Cardiac fibroblast (primary cell): Measurements from ENCODE around the gene C1QTNF8.

Experiments used
- DNase-seq, 2 donors: peaks; one replicate each; pipeline versions ENCODE4 v3.0.0 to v3.0.0-alpha.2; 2010; ENCODE audit warnings: low read depth in 2 of 2
- H3K4me3 ChIP-seq, 2 donors: replicated peaks in 1 of 2; 1 replicate in 1 of 2; 2 replicates in 1 of 2; pipeline ENCODE4 v1.5.1; 2011; ENCODE audit warnings: low read depth in 2 of 2, low read length in 2 of 2, mild to moderate bottlenecking in 2 of 2, moderate library complexity in 1 of 2
- TF ChIP-seq, protein P1 (sequence below): IDR thresholded peaks from one replicate; pipeline ENCODE4 v1.5.1; 2011; ENCODE audit warnings: low read depth, mild to moderate bottlenecking, low read length, inconsistent platforms

Gene C1QTNF8

DNA sequence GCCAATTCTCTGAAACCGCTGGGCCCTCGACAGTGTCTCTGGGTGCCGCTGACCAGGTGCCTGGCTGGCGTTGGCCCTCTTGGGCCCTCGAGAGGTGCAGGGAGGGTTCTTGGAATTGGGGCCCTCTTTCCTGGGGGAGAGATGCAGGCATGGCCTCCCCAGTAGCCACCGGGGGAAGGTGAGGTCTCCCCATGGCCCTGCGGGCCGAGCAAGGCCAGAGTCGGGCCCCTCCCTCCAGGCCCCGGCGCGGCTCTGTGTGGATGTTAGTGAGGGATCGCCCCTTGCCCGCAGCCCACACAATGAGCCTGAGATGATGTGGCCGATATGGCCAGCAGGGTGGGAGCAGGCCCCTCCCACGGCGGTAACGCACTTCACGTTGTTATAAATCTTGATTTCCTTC lies 23.1 kb upstream of the C1QTNF8 start:
- DNase-seq: no peak
- H3K4me3 ChIP-seq: no peak overlapping the region
- TF ChIP-seq, protein P1, sequence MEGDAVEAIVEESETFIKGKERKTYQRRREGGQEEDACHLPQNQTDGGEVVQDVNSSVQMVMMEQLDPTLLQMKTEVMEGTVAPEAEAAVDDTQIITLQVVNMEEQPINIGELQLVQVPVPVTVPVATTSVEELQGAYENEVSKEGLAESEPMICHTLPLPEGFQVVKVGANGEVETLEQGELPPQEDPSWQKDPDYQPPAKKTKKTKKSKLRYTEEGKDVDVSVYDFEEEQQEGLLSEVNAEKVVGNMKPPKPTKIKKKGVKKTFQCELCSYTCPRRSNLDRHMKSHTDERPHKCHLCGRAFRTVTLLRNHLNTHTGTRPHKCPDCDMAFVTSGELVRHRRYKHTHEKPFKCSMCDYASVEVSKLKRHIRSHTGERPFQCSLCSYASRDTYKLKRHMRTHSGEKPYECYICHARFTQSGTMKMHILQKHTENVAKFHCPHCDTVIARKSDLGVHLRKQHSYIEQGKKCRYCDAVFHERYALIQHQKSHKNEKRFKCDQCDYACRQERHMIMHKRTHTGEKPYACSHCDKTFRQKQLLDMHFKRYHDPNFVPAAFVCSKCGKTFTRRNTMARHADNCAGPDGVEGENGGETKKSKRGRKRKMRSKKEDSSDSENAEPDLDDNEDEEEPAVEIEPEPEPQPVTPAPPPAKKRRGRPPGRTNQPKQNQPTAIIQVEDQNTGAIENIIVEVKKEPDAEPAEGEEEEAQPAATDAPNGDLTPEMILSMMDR: no peak

DNA sequence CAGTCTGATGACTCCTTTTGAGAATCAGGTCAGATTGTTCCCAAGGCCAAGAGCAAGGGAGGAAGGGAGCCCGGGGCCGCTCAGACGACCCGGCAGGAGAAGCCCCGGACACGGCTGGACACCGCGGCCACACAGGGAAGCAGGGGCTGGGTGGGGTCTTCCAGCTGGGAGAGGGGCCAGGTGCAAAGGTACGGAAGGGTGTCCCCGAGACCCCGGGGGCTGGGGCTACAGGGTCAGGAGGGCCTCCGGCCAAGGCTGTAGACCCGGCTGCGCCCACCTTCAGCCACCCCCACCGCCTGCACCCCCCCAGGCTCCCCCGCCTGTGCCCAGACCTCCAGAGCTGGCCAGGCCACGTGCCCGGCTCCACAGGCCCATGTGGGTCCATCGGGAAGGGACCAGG lies 21.9 kb upstream of the C1QTNF8 start:
- DNase-seq: no peak
- H3K4me3 ChIP-seq: no peak overlapping the region
- TF ChIP-seq, protein P1: no peak

DNA sequence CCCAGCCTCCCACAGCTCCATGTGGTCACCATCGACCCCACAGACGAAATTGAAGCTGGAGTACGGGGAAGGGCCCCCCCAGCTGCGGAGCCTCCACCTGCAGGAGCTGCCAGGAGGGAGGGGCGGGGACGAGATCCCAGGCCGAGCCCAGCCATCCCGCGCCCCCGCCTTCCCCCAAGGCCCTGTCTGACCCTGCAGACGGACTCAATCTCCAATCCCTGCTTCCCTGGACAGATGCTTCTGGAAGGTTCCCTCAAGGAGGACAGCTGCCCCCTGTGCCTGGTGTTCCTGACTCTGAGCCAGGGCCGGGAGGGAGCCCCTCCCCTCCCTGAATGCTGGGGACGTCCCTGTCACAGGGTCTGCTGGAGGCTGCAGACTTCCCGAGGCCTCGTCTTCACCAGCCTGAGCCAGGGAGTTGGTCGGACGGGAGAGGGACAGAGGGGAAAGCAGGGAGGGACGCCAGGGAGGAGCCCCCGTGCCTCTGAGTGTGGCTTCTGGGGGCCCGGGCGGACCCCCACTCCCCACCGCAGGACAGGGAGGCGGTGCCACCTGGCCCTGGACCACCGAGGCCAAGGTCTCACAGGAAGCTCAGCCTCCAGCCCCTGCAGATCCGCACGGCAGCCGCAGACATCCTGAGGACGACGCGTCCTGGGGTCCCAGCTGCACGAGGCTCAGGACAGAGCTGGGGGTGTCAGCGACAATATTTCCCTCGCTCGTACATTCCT lies 21.3 kb upstream of the C1QTNF8 start:
- DNase-seq: no peak
- H3K4me3 ChIP-seq: no peak overlapping the region
- TF ChIP-seq, protein P1: no peak

DNA sequence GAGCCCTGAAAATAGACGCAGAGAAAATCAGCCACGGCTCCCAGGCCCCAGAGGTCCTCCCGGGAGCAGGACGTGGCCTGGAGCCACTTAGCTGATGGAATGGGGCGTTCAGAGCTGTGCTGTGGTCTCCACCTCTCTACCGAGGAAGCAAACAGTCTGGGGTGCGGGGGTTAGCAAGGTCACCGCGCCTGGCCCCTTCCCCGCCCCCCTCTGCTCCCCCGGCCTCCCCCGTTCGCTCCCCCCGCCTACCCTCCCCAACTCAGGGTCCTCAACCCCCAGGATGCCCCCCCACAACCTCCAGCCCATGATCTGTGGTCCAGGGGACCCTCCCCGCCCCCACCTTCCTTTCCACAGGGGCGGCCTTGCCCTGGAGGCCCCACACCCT lies 20.6 kb upstream of the C1QTNF8 start:
- DNase-seq: no peak
- no peak overlapping the region for H3K4me3 ChIP-seq
- TF ChIP-seq, protein P1: no peak

DNA sequence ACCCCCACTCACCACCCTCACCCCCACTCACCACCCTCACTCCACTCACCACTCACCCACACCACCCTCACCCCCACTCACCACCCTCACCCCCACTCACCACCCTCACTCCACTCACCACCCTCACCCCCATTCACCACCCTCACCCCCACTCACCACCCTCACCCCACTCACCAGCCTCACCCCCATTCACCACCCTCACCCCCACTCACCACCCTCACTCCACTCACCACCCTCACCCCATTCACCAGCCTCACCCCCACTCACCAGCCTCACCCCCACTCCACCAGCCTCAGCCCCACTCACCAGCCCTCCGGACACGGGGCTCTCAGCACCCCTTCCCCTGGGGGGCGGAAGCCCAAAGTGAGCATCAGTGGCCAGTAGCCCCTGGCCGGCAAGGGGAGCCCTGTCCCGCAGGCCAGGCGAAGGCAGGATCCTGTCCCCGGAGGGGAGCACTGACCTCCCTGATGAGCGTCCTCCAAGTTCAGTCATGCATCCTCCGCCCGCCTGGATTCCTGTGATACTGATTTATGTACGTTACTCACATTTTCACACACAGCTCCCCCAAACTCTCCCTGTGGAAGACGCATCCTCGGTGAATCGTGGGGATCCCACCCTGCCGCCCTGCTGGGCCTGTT lies 18.0 kb upstream of the C1QTNF8 start:
- TF ChIP-seq, protein P1: no peak
- H3K4me3 ChIP-seq: no peak overlapping the region
- DNase-seq: no peak

DNA sequence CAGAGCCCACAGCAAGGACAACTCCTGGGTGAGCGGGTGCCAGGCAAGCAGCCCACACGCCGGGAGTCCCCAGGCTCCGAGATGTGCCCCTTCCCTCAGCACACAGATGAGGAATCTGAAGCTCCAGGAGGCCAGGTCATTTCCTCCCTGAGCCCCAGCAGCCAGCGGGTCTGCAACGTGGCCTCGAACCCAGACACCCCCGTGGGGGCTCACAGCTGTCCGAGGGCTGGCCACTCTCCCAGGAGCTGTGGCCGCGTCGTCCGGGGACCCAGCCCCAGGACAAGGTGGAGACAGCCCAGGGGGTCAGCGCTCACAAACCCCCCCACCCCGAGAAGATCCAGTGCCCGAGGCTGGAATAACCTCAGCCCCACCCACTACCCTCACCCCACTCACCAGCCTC lies 17.4 kb upstream of the C1QTNF8 start:
- TF ChIP-seq, protein P1: no peak
- no peak for DNase-seq
- H3K4me3 ChIP-seq: no peak overlapping the region
